SU-DHL-6 (cell line): ENCODE measurements around the gene ZNF543.
"Not testable (repeated sequence)": the region's sequence is repeated elsewhere in the genome, so short reads cannot be mapped to it uniquely, and the experiment has no call there.

ENCODE experiments used
- H2AFZ ChIP-seq: fragments of 200-600 bp; sonication (generic); 2 replicates; pipeline ENCODE4 v1.6.1; 2014; ENCODE audit warnings: low read depth, mild to moderate bottlenecking, moderate library complexity, mixed read lengths, antibody characterized with exemption, low read length; ENCODE audit not compliant: severe bottlenecking
- H3F3A ChIP-seq: fragments of 200-600 bp; shearing (Covaris generic); 2 replicates; pipeline ENCODE4 v1.6.0; 2016; ENCODE audit warnings: antibody characterized with exemption, mild to moderate bottlenecking; ENCODE audit not compliant: insufficient read depth
- H3K27ac ChIP-seq: fragments of 200-600 bp; sonication (generic); 2 replicates; pipeline ENCODE4 v1.5.1; 2016; ENCODE audit warnings: low read depth, mild to moderate bottlenecking, low read length, moderate library complexity, mixed read lengths
- H3K27me3 ChIP-seq: fragments of 200-600 bp; sonication (generic), shearing (Covaris generic); 2 replicates; pipeline ENCODE4 v1.6.0; 2014; ENCODE audit warnings: mild to moderate bottlenecking, low read length
- H3K36me3 ChIP-seq: fragments of 200-600 bp; sonication (generic); 2 replicates; pipeline ENCODE4 v1.6.1; 2014; ENCODE audit warnings: mild to moderate bottlenecking, low read length, mixed read lengths
- H3K4me2 ChIP-seq: fragments of 300-600, 200-600 bp; shearing (Covaris generic), sonication (generic); 2 replicates; pipeline ENCODE4 v1.6.0; 2014; ENCODE audit warnings: low read length, low read depth, mild to moderate bottlenecking; ENCODE audit not compliant: poor library complexity, severe bottlenecking
- H3K4me3 ChIP-seq: fragments of 200-600 bp; sonication (generic); 2 replicates; pipeline ENCODE4 v1.5.1; 2014; ENCODE audit warnings: antibody characterized with exemption, low read length, mild to moderate bottlenecking, mixed read lengths; ENCODE audit not compliant: insufficient read depth, poor library complexity, severe bottlenecking
- H3K79me2 ChIP-seq: fragments of 200-600 bp; sonication (generic); 2 replicates; pipeline ENCODE4 v1.6.1; 2014; ENCODE audit warnings: mild to moderate bottlenecking, low read length, moderate library complexity; ENCODE audit not compliant: insufficient read depth
- H3K9ac ChIP-seq: fragments of 200-600 bp; sonication (generic); 2 replicates; pipeline ENCODE4 v1.7.0; 2014; ENCODE audit warnings: mild to moderate bottlenecking, low read length
- H3K9me2 ChIP-seq: fragments of 200-600 bp; sonication (generic); replicated peaks from 2 replicates; pipeline ENCODE4 v1.6.1; 2014; ENCODE audit warnings: low read length; ENCODE audit not compliant: insufficient read depth
- H3K9me3 ChIP-seq: fragments of 200-600 bp; sonication (generic); 2 replicates; pipeline ENCODE4 v1.6.1; 2014; ENCODE audit warnings: low read length, mixed read lengths; ENCODE audit not compliant: insufficient read depth
- H4K20me1 ChIP-seq: fragments of 200-600 bp; sonication (generic); 2 replicates; pipeline ENCODE4 v1.6.1; 2014; ENCODE audit warnings: low read depth, mild to moderate bottlenecking, antibody characterized with exemption, low read length, moderate library complexity, mixed read lengths
- EZH2phosphoT487 ChIP-seq: fragments of 200-600 bp; sonication (generic), shearing (Covaris generic); conservative IDR thresholded peaks from 2 replicates; pipeline ENCODE4 v1.6.1; 2018; ENCODE audit warnings: mild to moderate bottlenecking, antibody characterized with exemption, low read length, moderate library complexity, mixed read lengths
- TF ChIP-seq, protein P1 (sequence below): fragments of 200-600 bp; sonication (generic); IDR thresholded peaks from one replicate; pipeline ENCODE4 v1.5.1; 2017; ENCODE audit warnings: antibody characterized with exemption, mild to moderate bottlenecking, low read length, moderate library complexity; ENCODE audit not compliant: insufficient read depth, poor library complexity, severe bottlenecking

Gene ZNF543

DNA sequence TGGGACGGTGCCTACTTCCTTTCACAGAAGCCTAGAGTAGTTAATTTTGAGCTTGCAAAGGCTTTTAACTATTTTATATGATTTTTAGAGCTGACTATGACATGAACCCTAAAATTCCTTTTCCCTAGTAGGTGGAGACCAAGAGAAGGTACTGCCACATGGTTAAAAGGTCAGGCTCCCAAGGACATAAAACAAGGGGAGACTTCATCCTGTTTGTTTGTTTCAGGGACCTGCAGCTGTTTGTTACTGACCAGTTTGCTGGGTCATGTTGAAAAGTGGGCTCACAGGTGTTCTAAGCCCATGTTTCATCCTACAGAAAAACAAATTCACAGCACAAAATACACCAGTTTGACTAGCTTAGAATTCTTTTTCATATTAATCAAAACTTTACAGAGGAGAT, 43.8 kb upstream of the ZNF543 start:
- Histone ChIP-seq H4K20me1 (no peaks in the 10 kb centered on the region), H3K9me2 (no peaks in the 10 kb centered on the region), H2AFZ (no peak overlapping the region), H3K27ac (0 out of 2 replicates have a peak overlapping the region, but pooled peaks have one; percentile 6), H3F3A (no peaks in the 10 kb centered on the region), H3K9me3 (no peaks in the 10 kb centered on the region), H3K27me3 (no peaks in the 10 kb centered on the region), H3K4me3 (no peak overlapping the region), H3K4me2 (no peak overlapping the region), H3K9ac (no peak overlapping the region), H3K36me3 (no peaks in the 10 kb centered on the region), H3K79me2 (peaks cover 10% of the 10 kb centered on the region)
- TF ChIP-seq, protein P1, sequence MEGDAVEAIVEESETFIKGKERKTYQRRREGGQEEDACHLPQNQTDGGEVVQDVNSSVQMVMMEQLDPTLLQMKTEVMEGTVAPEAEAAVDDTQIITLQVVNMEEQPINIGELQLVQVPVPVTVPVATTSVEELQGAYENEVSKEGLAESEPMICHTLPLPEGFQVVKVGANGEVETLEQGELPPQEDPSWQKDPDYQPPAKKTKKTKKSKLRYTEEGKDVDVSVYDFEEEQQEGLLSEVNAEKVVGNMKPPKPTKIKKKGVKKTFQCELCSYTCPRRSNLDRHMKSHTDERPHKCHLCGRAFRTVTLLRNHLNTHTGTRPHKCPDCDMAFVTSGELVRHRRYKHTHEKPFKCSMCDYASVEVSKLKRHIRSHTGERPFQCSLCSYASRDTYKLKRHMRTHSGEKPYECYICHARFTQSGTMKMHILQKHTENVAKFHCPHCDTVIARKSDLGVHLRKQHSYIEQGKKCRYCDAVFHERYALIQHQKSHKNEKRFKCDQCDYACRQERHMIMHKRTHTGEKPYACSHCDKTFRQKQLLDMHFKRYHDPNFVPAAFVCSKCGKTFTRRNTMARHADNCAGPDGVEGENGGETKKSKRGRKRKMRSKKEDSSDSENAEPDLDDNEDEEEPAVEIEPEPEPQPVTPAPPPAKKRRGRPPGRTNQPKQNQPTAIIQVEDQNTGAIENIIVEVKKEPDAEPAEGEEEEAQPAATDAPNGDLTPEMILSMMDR, result no peak
- no peak for TF ChIP-seq EZH2phosphoT487

DNA sequence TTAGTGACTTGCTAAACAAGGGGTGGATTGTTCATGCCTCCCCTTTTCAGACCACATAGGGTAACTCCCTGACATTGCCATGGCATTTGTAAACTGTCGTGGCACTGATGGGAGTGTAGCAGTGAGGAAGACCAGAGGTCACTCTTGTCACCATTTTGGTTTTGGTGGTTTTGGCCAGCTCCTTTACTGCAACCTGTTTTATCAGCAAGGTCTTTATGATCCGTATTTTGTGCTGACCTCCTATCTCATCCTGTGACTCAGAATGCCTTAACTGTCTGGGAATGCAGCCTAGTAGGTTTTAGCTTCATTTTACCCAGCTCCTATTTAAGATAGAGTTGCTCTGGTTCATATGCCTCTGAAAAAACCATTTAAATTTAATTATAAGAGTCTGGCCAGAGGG, 41.8 kb upstream of the ZNF543 start:
- not testable (repeated sequence) for H3K9me2 ChIP-seq, H3K27ac ChIP-seq, H2AFZ ChIP-seq, H3F3A ChIP-seq, H3K4me3 ChIP-seq, H3K9me3 ChIP-seq, H4K20me1 ChIP-seq, H3K4me2 ChIP-seq, H3K27me3 ChIP-seq, H3K36me3 ChIP-seq, H3K9ac ChIP-seq
- H3K79me2 ChIP-seq, result peaks cover 30% of the 10 kb centered on the region

DNA sequence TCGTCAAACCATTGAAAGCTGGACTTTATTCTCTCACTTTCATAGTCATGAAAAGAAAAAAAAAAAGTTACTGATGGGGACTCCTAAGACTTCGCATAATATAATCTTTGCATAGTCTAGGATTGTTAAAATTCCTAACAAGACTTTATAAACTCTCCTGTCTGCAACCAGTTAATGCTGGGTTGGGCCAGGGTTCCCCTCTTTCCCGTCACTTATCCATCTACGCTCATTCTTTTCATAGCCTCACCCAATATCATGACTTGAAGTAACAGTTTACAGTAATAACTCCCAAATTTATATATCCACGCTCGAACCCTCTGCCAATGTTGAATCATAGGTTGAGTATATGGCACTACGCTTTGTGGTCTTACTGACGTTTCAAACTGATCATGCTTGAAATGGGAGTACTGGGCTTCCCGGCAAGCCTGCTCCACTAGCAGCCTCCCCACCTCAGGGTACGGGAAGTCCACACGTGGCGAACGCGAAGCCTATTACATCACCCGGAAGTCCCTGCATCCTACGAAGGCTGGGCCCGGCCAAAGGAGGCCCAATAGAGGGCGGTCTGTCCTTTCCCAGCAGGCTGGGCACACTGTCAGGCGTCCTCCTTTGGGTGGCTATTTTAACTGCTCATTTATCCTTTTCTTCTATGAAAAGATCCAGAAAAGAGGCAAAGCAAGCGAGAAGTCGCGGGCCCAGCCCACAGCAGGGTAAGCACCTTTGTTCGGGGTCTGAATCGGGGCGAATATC, 40.7 kb upstream of the ZNF543 start:
- peaks cover 4% of the 10 kb centered on the region; the same call in 1 of the 2 replicates for H3F3A ChIP-seq
- H3K9me2 ChIP-seq, result no peaks in the 10 kb centered on the region
- no peaks in the 10 kb centered on the region for H4K20me1 ChIP-seq
- H3K36me3 ChIP-seq, result no peaks in the 10 kb centered on the region
- peak overlapping the region; percentile 78 for H3K4me2 ChIP-seq
- peak overlapping the region; percentile 70 for H3K9ac ChIP-seq
- H3K4me3 ChIP-seq, result peak overlapping the region; percentile 61
- TF ChIP-seq, protein P1, result no peak
- TF ChIP-seq EZH2phosphoT487, result no peak
- H3K27ac ChIP-seq, result peak overlapping the region; percentile 88
- peak overlapping the region; percentile 11 for H2AFZ ChIP-seq
- H3K27me3 ChIP-seq, result no peaks in the 10 kb centered on the region
- peaks cover 40% of the 10 kb centered on the region for H3K79me2 ChIP-seq
- H3K9me3 ChIP-seq, result no peaks in the 10 kb centered on the region
